Peyer's patch (tissue), 4 donors: ENCODE measurements around the gene GPC5. TPM values are rescaled to one million over a fixed set of nuclear protein-coding genes. Genes with fewer than 3 reads are reported as not detected.

Source experiments
- DNase-seq, 3 donors: peaks; one replicate each; pipeline ENCODE4 v3.0.0-alpha.2; 2017 to 2019
- H3K27ac ChIP-seq, 4 donors: fragments of 200-600 bp; sonication (generic); one replicate each; pipeline ENCODE4 v1.5.1; 2016 to 2019
- H3K27me3 ChIP-seq, 2 donors: fragments of 200-600 bp; sonication (generic); one replicate each; pipeline ENCODE4 v1.5.1; 2019
- H3K36me3 ChIP-seq, 3 donors: fragments of 200-600 bp; sonication (generic); one replicate each; pipeline ENCODE4 v1.5.1; 2016 to 2019
- H3K4me1 ChIP-seq, 4 donors: fragments of 200-600 bp; sonication (generic); one replicate each; pipeline ENCODE4 v1.5.1; 2016 to 2019
- H3K4me3 ChIP-seq, 4 donors: fragments of 200-600 bp; sonication (generic); 1 replicate in 3 of 4; 2 replicates in 1 of 4; pipeline ENCODE4 v1.5.1; 2016 to 2019; ENCODE audit warnings: mild to moderate bottlenecking in 1 of 4
- H3K9me3 ChIP-seq, 4 donors: fragments of 200-600 bp; sonication (generic); one replicate each; pipeline ENCODE4 v1.5.1; 2016 to 2019; ENCODE audit warnings: mild to moderate bottlenecking in 1 of 4
- POLR2A ChIP-seq, 2 donors: fragments of 450-650 bp; IDR thresholded peaks; one replicate each; pipeline ENCODE4 v1.5.1; 2017; ENCODE audit warnings: antibody characterized with exemption in 2 of 2, mild to moderate bottlenecking in 2 of 2, moderate library complexity in 2 of 2
- total RNA-seq, 4 donors: library from RNA; depleted of rRNA; stranded (reverse); fragments of >200 nt; gene quantifications; one replicate each; pipeline ENCODE4 v1.1.0, GENCODE V29; 2016
- TF ChIP-seq, protein P1 (sequence below), 6 experiments: fragments of 450-650 bp in 4 of 6; fragments of 200-600 bp in 2 of 6; sonication (generic) in 1 of 6; IDR thresholded peaks; one replicate each; pipeline ENCODE4 v1.5.1; 2017 to 2019; ENCODE audit warnings: antibody characterized with exemption in 6 of 6, mild to moderate bottlenecking in 3 of 6, moderate library complexity in 1 of 6

GPC5 gene
- total RNA-seq, 4 donors from 2014 or later = 4.1 TPM; not detected in 3

DNA sequence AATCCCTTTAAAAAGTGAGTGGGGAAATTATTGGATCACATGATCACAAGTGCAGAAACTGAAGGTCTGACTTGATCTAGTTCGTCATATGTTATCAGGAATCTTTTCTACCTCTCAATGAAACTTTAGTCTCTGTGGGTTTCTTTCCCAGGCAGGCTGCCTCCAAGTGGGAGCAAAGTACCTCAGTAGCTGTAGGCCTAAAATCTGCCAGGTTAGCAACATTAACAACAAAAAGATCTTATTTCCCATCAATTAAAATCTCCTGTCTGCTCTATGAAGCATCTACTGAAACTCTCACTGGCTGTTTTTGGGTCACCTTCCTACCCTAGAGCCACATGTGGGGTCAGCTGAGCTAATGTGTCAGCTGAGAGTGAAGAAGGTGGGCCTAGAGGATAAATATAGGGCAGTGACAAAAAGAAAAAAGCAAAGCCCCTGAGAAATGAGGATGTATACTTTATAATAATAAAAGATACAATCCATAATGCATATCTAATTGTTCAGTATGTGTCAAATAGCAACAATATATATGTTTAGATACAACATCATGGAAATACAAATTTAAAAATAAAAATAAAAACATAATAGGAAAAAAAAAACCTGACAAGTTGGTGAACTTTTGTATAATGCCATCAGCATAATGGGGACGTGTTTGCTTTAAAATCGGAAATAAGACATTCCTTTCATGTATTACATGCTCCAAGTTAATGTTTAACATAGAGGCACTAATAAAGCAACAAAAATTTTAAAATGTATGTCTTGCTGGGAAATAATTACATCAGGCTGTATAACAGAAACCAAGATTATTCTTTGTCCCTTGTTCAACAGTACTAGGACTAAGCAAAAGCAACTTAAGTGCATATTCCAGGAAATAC is 141.1 kb downstream of the GPC5 start:
- no peak overlapping the region for H3K4me3 ChIP-seq
- no peaks in the 10 kb centered on the region for H3K27me3 ChIP-seq
- TF ChIP-seq POLR2A (IDR thresholded peaks at IDR 0.05) = no peak
- TF ChIP-seq, protein P1, sequence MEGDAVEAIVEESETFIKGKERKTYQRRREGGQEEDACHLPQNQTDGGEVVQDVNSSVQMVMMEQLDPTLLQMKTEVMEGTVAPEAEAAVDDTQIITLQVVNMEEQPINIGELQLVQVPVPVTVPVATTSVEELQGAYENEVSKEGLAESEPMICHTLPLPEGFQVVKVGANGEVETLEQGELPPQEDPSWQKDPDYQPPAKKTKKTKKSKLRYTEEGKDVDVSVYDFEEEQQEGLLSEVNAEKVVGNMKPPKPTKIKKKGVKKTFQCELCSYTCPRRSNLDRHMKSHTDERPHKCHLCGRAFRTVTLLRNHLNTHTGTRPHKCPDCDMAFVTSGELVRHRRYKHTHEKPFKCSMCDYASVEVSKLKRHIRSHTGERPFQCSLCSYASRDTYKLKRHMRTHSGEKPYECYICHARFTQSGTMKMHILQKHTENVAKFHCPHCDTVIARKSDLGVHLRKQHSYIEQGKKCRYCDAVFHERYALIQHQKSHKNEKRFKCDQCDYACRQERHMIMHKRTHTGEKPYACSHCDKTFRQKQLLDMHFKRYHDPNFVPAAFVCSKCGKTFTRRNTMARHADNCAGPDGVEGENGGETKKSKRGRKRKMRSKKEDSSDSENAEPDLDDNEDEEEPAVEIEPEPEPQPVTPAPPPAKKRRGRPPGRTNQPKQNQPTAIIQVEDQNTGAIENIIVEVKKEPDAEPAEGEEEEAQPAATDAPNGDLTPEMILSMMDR (IDR thresholded peaks at IDR 0.05) = no peak
- no peaks in the 10 kb centered on the region for H3K4me1 ChIP-seq
- H3K36me3 ChIP-seq = no peaks in the 10 kb centered on the region
- DNase-seq = no peak
- H3K9me3 ChIP-seq = no peaks in the 10 kb centered on the region
- no peak overlapping the region for H3K27ac ChIP-seq

DNA sequence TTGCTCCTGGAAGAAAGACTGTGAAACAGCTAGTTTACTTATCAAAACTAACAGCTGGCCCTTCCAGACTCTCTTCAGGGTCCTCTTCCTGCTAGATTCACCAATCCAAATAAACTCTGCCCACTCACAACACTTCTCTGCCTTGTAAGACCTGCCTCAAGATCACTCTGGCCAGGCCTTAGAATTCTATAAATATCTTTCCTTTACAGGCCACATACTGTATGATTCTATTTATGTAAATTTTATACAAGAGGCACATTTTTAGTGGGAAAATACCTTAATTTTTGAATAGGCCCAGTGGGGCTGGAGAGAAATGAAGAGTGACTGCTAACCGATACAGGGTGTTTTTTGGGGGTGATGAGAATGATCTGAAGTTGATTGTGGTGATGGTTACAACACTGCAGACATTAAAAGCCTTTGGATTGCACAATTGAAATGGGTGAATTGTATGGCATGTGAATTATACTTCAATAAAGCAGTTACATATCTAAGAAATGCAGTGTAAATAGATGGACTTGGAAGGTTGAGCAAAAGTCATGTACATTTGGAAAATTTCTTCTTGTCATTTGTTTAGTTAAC is 141.8 kb downstream of the GPC5 start:
- H3K9me3 ChIP-seq = no peaks in the 10 kb centered on the region
- no peak for DNase-seq
- H3K27ac ChIP-seq = no peak overlapping the region
- no peak for TF ChIP-seq POLR2A (IDR thresholded peaks at IDR 0.05)
- TF ChIP-seq, protein P1 (IDR thresholded peaks at IDR 0.05) = no peak
- H3K36me3 ChIP-seq = no peaks in the 10 kb centered on the region
- H3K4me3 ChIP-seq = no peak overlapping the region
- H3K4me1 ChIP-seq = no peaks in the 10 kb centered on the region
- no peaks in the 10 kb centered on the region for H3K27me3 ChIP-seq

DNA sequence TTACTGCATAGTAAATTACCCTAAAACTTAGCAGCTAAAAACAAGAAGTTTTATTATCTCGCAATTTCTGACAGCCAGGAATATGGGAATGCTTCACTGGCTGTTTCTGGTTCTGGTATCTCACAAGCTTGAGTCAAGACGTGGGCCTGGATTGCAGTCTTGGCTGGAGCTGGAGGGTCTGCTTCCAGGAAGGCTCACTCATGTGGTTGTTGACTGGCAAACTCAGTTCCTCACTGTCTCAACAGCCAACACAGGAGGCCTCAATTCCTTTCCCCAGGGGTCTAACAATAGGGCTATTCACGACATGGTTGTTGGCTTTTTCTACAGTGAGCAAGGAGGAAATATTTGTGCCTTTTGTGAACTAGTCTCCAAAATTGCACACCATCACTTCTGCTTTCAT is 146.3 kb downstream of the GPC5 start:
- no peaks in the 10 kb centered on the region for H3K4me1 ChIP-seq
- H3K4me3 ChIP-seq = no peak overlapping the region
- TF ChIP-seq POLR2A (IDR thresholded peaks at IDR 0.05) = no peak
- TF ChIP-seq, protein P1 (IDR thresholded peaks at IDR 0.05) = no peak
- H3K36me3 ChIP-seq = no peaks in the 10 kb centered on the region
- H3K27me3 ChIP-seq = no peaks in the 10 kb centered on the region
- no peaks in the 10 kb centered on the region for H3K9me3 ChIP-seq
- DNase-seq = no peak
- no peak overlapping the region for H3K27ac ChIP-seq

DNA sequence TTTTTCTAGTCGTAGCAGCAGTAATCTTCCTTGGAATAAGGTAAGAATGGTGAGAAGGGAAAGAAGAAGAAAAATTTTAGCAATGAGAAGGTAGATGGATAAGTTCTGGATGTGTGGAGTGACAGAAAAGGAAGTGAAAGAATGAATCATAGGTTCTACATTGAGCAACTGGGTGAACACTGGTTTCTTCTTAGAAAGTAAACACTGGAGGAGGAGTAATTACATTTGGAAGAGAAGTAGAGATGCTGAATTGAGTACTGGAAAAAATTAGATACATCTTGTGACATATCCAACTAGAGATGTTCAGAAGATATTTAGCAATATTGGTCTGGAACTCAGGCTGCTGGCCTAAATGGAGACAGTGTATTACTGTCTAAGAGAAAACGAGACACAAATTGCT is 148.5 kb downstream of the GPC5 start:
- H3K9me3 ChIP-seq = no peaks in the 10 kb centered on the region
- no peak for DNase-seq
- H3K4me3 ChIP-seq = no peak overlapping the region
- H3K27me3 ChIP-seq = no peaks in the 10 kb centered on the region
- no peak overlapping the region for H3K27ac ChIP-seq
- H3K36me3 ChIP-seq = no peaks in the 10 kb centered on the region
- no peaks in the 10 kb centered on the region for H3K4me1 ChIP-seq
- TF ChIP-seq, protein P1 (IDR thresholded peaks at IDR 0.05) = no peak
- no peak for TF ChIP-seq POLR2A (IDR thresholded peaks at IDR 0.05)

DNA sequence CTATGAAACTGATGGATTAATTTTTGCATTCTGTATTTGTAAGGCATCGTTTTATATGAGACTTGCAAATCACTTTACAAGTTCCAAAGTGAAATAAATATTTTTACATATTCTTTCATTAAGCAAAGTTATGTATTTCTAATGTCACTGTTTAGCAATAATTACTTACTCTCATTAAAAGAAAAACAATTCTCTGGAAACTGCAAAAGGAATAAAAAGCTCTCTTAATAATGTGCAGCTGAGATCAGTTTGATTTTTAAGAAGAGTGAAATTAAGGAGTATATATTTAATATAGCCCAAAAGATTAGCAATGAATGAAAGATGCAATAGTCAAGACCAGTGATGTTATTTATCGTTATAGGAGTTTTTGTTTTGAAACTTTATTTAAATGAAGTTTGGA is 155.2 kb downstream of the GPC5 start:
- Histone ChIP-seq H3K27me3 (no peaks in the 10 kb centered on the region), H3K9me3 (no peaks in the 10 kb centered on the region), H3K4me1 (no peaks in the 10 kb centered on the region), H3K27ac (no peak overlapping the region), H3K4me3 (no peak overlapping the region), H3K36me3 (no peaks in the 10 kb centered on the region)
- DNase-seq = no peak
- TF ChIP-seq, protein P1 (IDR thresholded peaks at IDR 0.05) = no peak
- no peak for TF ChIP-seq POLR2A (IDR thresholded peaks at IDR 0.05)
